Hepatic stellate cell (primary cell): ENCODE measurements around the gene SLC16A10.
A peak's percentile ranks its signal among the peaks of the same experiment; 100 is the strongest.
"Not testable (repeated sequence)": the region's sequence is repeated elsewhere in the genome, so short reads cannot be mapped to it uniquely, and the experiment has no call there.

Experiments
- DNase-seq: peaks from one replicate; pipeline ENCODE4 v3.0.0; 2011; ENCODE audit warnings: low spot score

SLC16A10 gene

DNA sequence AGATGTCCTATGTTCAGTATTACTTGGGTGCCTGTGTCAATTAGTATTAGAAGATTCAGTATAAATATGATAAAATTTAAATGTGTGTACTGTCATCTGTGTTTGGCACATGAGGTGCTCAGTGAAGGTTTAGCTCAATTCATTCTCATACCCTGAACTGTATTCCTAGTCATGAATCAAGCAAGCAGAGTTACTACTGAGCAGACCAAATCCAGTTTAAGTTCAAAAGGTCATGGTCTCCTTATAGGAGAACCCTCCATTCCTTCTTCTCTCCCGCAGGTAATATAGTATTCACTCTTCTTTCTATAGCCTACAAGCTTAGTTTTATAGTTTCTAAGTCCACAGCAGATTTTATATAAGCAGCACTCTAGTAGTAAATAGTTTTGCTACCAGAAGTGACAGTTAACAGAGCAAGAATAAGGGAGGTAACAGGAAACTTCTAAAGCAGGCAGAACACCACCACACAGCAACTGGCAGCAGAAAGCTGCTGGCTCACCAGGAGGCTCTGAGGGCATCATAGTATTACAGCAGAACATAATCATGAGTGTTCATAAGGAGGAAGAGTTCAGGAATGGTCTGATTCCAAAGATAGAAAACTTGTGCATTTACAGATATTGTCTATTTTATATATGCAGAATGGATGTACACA, 133.2 kb downstream of the SLC16A10 start:
- no peak for DNase-seq

DNA sequence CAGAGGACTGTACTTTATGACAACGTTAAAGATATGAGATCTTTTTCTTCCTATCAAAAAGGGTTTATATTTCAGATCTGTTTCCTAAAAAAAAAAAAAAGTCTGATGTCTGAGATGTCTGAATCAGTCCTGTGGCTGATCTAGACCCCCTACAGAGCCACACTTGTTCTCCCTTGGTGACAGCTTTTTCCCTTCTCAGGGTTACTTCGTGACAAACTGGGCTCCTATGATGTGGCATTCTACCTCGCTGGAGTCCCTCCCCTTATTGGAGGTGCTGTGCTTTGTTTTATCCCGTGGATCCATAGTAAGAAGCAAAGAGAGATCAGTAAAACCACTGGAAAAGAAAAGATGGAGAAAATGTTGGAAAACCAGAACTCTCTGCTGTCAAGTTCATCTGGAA, 134.5 kb downstream of the SLC16A10 start:
- no peak for DNase-seq

DNA sequence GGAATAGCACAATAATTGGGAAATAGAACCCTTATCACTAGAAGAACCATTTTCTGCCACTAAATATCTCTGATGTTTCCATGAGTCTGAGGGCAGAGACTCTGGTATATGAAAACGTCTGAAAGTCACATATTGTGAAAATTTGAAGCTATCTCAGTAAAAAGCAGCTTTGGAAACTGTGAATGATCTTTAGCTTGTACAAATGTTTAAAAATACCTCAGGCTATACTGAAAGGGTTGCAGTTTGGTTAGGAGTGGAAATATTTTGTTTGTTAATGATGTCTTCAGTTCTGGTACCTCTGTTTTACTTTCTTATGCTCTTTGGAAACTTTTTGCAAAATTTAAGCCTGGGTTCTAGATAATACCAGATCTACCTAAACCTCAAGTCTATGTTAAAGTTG, 135.0 kb downstream of the SLC16A10 start:
- no peak for DNase-seq

DNA sequence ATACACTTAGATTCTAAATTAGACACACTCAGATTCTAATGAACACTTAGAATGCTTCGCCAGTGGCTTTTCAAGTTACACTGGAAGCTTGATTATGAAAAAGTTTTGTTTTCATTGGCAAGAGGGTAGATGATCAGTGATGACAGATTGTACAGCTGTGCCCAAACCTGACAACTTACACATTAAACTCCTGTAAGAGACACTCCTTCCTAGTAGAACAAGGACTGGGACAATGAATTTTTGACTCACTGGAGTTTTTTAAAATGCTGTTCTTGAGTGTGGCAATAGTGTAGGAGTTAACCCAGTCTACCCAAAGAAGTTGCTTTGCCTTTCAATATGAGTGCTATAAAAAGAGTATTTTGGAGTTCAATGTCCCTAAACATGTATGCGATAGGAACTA, 140.8 kb downstream of the SLC16A10 start:
- peak; percentile 20 for DNase-seq

DNA sequence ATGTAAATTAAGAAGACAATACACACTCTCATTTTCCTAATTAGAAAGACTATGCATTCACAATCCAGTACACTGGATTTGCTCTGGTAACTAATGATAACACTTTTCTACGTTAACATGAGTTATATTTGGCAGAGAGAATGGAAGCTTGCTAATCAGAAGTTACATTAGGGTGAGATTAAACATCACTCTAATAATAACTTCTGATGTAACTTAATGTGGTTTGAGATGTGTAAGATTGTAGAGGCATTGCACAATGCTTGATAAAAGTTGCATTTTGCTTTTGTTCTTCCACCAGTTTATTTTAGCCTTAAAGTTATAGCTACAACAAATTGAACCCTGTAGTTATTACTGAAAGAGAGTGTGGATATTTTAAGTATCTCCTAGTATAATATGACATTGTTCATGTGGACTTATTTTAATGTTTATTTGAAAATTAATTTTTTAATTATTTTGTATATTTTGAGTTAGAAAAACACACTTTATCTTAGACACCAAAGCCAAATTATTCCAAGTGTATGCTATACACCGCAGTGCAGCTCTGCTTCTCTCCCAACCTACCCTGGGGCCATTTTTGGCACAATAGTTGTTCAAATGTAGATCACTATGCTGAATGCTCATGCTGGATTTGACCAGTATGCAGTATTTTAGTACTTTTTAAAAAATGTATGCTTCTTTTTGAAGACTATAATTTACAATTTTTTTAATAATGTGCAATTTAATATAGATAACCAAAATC, 143.2 kb downstream of the SLC16A10 start:
- DNase-seq: peak; percentile 54

DNA sequence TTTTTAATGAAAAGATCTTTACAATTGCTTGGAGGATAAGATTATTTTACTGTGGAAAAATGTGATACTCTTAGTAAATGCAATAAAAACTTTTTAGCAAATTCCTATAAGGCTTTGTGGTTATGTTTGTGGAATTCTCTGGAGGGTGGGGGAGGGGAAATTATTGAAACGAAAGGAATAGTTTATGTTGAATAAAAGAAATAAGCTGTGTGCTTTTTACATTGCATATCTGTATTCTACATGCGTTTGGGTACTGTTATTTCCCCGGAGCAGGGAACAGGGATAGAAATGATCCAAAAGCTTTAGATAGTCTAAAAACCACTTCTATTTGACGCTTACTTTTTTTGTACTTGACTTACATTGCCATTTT, 143.8 kb downstream of the SLC16A10 start:
- DNase-seq: no peak

DNA sequence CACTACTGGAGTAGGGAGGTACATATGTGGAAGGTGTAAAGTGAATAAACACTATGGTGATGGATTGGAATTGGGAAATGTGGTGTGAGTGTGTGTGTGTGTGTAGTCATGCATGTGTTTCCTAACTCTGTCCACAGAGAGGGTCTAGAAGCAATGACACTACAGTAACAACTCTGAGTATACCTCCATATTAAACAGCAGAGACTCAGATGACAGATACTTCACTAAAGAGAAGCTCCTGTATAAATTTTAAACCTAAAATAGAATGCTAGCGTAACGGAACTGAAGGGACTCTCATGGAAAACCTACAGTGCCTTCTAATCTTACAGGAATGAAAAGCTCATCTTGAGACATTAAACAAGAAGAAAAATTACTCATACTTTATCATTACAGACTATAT, 150.5 kb downstream of the SLC16A10 start:
- no peak for DNase-seq

DNA sequence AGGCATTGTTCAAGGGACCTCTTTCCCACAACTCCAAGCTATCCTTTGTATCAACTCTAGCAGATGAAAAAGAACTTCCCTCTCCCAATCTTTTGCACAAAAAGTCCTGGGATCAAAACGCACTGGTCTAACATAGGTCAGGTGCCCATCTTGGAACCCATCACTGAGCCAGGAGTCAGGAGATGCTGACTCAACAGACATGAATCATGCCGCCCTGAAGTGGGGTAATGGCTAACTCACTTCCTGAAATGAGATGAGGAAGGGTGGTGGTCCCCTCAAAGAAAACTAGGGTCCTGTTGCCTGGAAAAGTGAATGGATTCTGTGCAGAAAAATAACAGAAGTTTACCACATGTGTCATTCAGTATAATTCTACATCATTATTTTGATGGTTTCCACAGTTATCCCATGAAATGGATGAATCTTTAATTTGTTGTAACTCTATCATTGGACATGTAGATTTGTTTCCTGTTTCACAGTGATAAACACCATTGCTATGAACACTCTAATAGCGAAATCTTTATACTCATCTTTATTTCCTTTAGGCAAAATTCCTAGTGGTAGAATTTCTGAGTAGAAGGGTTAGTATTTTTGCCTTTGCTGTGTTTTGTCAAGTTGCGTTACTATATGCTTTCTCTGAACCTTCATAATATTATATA, 151.3 kb downstream of the SLC16A10 start:
- no peak for DNase-seq

DNA sequence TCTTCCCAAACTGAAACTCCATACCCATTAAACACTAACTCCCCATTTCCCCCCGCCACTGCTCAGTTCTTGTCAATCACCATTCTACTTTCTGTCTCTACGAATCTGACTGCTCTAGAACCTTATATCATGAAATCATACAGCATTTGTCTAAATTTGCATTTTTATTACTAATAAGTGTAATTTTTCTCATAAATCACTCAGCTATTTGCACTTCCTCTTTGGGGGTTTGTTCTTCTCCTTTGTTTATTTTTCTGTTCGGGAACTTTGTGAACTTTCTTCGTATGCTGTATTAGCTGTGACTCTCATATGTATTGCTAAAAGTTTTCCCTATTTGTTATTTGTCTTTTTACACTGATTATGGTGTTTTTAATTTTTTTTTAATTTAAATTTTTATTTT, 152.2 kb downstream of the SLC16A10 start:
- no peak for DNase-seq

DNA sequence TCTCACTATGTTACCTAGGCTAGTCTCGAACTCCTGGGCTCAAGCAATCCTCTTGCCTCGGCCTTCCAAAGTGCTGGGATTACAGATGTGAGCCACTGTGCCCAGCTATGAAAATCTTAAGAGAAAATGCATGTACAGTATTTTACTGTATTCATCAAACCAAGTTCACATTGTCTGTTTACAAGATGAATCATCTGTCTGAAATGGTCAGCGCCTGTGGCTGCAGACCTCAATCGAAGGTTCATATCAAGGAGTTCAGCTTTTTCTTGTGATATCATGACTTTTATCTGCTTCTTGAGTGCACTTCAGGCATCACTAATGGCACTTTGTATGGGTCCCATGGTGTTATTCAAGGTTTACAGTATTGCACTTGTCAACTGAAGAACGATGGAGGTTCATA, 155.1 kb downstream of the SLC16A10 start:
- no peak for DNase-seq

DNA sequence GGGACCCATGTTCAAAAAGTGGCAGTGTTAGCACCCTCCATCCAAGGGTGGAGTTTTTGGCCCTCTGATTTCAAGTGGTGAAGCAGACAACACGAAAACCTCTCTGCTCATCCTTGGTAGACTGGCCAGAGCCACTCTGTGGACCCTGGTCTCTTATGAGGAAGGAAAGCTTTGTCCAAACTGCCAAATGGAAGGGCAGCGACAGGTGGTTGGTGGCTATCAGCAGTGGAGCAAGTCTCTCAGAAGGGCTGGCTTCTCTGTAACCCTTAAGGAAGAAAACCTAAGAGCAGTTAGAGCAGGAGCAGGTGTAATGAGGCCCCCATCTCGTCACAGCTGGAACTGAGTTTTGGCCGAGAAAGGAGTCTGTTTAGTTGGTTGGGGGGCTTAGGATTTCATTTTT, 155.8 kb downstream of the SLC16A10 start:
- no peak for DNase-seq

DNA sequence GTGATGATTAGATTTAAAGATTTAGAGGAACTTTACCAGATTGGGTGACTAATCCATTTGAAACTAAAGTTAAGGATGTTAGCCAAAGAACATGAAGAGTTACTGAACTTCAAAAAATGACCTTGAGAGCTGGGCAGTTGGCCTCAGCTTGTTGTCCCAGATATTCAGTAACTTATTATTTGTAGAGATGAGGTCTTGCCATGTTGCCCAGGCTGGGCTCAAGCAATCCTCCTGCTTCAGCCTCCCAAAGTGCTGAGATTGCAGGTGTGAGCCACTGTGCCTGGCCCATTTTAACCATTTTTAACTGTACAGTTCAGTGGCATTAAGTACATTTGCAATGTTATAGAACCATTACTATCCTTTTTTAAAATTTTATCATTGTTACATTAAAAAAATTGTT, 161.5 kb downstream of the SLC16A10 start:
- DNase-seq: no peak

DNA sequence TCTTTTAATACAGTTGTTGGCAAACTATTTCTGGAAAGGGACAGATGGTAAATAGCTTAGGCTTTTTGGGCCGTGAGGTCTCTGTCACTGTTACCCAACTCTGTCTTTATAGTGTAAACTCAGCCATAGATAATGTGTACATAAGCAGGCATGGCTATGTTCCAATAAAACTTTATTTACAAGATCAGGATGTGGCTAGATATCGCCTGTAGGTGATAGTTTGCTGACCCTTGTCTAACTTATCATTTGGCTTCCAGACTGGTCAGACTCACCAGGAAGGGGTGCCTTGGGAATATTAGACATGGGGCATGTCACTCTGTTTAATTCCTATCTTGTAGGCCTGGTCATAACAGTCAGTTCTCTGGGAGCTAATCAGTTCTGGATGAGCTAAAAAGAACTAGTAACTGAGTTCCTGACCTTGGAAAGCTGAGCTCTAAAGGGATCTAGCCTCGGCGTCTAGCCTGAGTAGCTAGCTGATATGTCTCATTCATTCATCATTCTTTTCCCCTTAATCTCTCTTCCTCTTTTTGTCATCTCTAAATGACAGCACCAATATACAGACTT, 163.6 kb downstream of the SLC16A10 start:
- DNase-seq: no peak

DNA sequence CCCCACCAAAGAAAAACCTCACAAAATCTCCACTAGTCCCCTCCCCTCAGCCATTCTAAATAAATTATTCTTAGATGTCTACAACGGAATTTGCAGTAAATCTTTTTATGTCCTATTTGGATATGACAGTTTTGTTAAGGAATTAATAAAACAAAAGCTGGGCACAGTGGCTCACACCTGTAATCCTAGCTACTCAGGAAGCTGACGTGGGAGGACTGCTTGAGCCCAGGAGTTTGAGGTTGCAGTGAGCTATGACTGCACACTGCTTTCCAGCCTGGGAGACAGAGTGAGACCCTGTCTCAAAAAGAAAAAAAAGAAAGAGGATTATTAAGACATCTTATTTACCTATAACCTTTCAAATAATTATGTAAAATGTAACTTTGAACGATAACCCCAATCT, 165.4 kb downstream of the SLC16A10 start:
- DNase-seq: no peak

DNA sequence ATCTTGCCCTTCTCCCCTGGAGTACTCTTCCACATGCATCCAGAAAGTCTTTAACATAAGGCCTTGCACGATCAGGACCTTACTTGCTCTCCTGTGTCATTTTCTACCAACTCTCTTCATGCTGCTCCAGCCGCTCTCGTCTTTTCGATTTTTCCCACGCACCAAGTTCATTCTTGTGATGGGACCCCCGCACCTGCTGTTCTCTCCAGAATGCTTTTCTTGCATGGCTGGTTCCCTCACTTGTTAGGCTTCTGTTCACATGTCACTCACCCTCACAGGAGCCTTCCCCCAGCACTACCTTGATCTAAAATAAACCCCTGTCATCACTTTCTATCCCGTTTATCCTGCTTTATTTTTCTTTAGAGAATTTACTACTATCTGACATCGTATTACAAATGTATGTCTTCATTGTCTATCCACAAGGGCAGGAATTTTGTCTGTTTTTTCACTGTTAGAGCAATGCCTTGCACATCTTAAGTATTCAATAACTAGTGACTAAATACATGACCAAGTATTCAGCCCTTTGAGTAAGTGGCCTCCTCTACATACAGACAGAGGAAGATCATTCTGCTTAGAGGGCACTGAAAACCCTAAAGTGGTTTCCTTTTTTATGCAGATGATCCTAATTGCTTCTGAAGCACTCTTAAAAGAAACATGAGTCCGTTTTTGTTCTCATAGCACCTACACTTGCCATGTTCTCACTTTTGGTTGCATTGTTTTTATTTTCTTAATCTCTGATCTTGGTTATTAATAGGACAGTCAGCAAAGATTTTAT, 166.9 kb downstream of the SLC16A10 start:
- no peak for DNase-seq

DNA sequence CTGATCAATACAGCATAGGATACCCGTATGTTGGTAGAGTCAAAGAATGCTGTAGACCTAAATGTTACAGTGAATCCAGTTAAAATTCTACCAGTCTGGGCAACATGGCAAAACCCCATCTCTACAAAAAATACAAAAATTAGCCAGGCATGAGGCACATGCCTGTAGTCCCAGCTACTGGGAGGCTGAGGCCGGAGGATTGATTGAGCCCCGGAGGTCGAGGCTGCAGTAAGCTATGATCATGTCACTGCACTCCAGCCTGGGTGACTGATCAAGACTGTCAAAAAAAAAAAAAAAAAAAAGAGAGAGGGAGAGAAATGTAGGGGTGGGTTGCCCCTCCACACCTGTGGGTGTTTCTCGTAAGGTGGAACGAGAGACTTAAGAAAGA, 167.5 kb downstream of the SLC16A10 start:
- DNase-seq: no peak

DNA sequence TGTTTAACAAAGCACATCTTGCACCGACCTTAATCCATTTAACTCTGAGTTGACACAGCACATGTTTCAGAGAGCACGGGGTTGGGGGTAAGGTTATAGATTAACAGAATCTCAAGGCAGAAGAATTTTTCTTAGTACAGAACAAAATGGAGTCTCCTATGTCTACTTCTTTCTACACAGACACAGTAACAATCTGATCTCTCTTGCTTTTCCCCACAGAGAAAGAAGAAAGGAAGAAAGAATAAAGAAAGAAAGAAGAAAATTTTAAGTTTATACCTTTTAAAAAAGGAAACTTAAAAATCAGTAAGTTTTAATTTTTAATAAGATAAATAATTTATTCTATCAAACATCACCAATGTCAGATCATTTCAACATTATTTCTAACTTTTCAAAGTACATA, 168.5 kb downstream of the SLC16A10 start:
- DNase-seq: not testable (repeated sequence)

DNA sequence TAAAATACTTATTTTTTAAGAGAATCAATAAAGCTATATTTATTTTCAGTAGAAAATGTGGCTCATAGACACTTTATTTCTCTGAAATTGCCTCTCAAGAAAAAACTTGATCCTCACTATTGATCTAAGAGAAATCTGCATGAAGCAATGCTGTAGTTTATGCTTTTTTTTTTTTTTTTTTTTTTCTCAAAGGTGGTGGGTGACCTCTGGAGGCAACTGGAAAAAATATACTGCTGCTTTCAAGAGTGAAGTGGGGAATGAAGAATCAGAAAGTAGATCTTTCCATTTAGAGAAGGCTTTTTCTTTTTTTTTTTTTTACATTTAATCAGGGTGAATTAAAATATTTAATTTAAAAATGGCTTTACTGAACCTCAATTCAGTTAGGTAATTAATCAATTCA, 169.3 kb downstream of the SLC16A10 start:
- DNase-seq: no peak

DNA sequence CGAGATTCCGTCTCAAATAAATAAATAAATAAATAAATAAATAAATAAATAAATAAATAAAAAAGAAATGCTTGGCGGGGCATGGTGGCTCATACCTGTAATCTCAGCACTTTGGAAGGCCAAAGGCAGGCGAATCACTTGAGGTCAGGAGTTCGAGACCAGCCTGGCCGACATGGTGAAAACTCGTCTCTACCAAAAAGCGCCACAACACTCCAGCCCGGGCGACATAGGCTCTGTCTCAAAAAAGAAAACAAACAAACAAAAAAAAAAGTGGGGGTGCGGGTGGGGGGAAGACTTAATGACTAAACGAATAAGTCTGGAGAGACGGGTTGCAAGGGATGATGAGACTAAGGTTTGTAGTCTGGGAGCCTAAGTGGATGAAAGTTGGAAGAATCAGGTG, 170.7 kb downstream of the SLC16A10 start:
- no peak for DNase-seq

DNA sequence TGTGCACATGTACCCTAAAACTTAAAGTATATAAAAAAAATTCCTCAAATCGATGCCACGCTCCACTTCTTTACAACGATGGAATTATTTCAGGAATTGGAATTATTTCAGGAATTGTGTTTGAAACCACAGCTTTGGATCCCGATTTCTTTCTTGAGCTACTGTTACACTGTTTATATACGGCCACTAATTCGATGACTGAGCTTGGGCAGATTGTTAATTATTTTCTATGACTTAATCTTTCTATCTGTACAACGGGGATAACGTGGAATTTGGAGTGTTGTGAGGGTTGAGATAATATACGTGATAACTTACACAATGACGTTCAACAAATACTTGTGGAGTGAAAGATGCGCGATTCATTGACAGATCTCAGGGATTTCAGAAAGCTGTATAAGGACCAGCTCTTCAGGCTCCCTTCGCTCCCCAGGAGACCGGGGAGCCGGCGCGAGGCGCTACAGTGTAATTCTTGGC, 171.3 kb downstream of the SLC16A10 start:
- DNase-seq: peak; percentile 50

DNA sequence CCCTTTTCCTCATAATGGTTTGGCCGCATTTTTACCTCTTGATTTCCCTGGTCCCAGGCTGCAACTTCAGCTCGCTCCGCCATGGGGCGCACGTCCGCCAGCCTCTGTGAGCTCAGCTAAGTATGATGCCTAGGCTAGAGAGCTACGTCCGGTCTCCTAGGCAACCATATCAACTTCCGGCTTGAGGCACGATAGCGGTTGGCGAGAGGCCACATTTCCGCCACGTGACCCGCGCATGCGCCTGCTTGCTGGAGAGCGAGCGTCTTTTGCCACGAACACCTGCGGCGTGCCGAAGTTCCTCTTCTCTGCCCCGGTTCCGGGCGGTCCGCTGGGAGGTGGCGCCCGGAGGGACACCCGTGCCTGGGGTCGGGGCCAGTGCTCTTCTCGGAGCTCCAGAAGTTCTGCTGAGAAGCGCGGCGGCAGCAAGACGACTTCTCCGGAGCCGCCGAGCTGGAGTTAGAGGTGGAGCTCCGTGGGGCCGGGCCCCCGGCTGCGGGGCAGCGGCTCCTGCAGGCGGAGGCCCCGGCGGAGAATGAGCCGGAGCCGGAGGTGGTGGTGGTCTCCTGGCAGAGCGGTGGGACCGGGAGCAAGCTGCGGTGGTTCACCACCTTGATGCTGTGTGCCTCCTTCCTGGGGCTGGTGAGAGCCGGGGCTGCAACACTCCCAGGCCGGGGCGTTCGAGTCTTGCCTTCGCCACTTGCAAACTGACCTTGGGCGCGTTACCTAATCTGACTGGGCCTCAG, 172.0 kb downstream of the SLC16A10 start:
- DNase-seq: peak; percentile 96
